ENCODE measurements around the gene CRIP1.

Gene CRIP1

DNA sequence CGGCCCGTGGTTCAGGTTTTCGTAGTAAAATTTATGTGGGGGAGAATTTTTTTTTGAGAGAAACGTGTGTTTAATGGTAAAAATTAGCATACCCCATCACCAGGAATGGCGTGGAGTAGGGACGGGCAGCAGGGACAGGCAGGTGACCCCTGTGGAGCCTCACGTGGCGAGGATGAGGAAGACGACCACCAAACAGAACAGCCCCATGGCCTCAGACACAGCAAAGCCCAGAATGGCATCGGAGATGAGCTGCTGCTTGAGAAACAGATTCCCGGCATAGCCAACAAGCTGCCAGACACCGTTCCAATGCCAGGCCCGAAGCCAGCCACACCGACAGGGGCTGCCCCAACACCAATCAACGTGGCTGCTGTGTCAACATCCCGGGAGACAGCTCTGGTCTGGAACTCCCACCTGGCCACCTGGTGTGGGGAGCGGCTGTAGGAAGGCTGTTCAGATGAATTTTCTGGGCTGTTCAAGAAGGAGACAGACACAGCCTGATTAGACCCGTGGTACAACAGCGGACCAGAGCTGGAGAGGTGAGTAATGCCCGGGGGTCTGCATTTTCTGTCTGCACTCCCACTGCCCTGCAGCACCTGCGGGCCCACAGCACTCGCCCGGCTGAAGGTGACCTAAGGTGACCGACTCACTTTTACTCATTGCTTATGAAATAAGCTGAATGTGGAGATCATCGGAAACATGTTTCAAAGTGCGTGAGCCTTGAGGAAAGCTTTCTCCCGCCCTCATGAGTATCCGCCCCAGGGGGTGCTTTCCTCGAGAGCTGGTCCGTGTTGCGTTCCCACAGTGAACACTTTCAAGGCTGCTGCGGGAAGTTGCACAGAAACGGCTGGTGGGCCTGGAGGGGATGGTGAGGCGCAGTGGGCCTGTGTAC lies 50.2 kb downstream of the CRIP1 start:
- no peak for DNase-seq

GRCh38 chr14:105537580-105538474 lies 51.1 kb downstream of the CRIP1 start:
- peak; percentile 74 for DNase-seq

Data from activated CD4-positive, alpha-beta T cell treated with anti-CD3 and anti-CD28 coated beads, Interleukin-2, amount 50 U/mL, for 1 hour (primary cell).